K562 (cell line): ENCODE data around the gene CDK9. TPM values are rescaled to one million over a fixed set of nuclear protein-coding genes. Genes with fewer than 3 reads are reported as not detected.

ENCODE experiments used
- ATAC-seq: fragments of 200-7000 bp; cut with Tn5 transposase; 3 replicates; pipeline ENCODE4 v1.9.1; 2020; ENCODE audit warnings: moderate library complexity
- BruUV-seq: library from RNA; stranded (reverse); fragments of 400-500 nt; replicated peaks from 2 replicates; lab custom pipeline; 2021; lab: Mats Ljungman, UMichigan
- CTCF ChIA-PET: fragments of 300-600 bp; formaldehyde crosslinking; extraction: SDS; loops from one replicate; lab custom pipeline; 2021; ENCODE audit warnings: low intra/inter-chr PET ratio; lab: Yijun Ruan, JAX
- POLR2A ChIA-PET: fragments of 300-600, 350-650 bp; sonication (Branson Sonifier 250); formaldehyde crosslinking; extraction: SDS; loops from one replicate; lab custom pipeline; 2021; ENCODE audit warnings: antibody characterized with exemption, inconsistent platforms; lab: Yijun Ruan, JAX
- DNase-seq, 4 experiments: peaks; one replicate each; pipeline versions ENCODE4 v3.0.0 to v3.0.0-alpha.2; 2011 to 2018; ENCODE audit warnings: low spot score in 3 of 4, mixed read lengths in 3 of 4; ENCODE audit errors: extremely low read depth in 1 of 4
- FAIRE-seq: peaks from 2 replicates; lab custom pipeline; 2011; peaks lifted over from hg19 to GRCh38; lab: Jason Lieb, UNC
- H2AFZ ChIP-seq: 2 replicates; pipeline ENCODE4 v1.6.0; 2011; ENCODE audit warnings: low read depth, low read length, control low read depth, inconsistent platforms
- H3K27ac ChIP-seq: fragments of 200-600 bp; 3 replicates; pipeline ENCODE4 v1.8.0; 2011; ENCODE audit warnings: low read depth, mild to moderate bottlenecking, control low read depth, inconsistent platforms, low read length, moderate library complexity, mixed read lengths; ENCODE audit errors: extremely low read depth
- H3K27me3 ChIP-seq, 2 experiments: fragments of 300-600 bp in 1 of 2; 2 replicates in 1 of 2; 3 replicates in 1 of 2; pipeline versions ENCODE4 v1.6.0 to v1.8.0; 2011; ENCODE audit warnings: inconsistent platforms in 2 of 2, low read length in 2 of 2, mild to moderate bottlenecking in 1 of 2, mixed read lengths in 1 of 2, moderate library complexity in 1 of 2; ENCODE audit not compliant: control insufficient read depth in 2 of 2, insufficient read depth in 2 of 2
- H3K36me3 ChIP-seq: fragments of 300-600 bp; 3 replicates; pipeline ENCODE4 v1.8.0; 2011; ENCODE audit warnings: mild to moderate bottlenecking, low read length, inconsistent platforms; ENCODE audit not compliant: control insufficient read depth, insufficient read depth
- H3K4me1 ChIP-seq, 2 experiments: fragments of 200-600 bp in 1 of 2; replicated peaks in 1 of 2; 2 replicates in 1 of 2; 3 replicates in 1 of 2; pipeline versions ENCODE4 v1.5.1 to v1.8.0; 2011; ENCODE audit warnings: inconsistent platforms in 2 of 2, low read length in 2 of 2, mild to moderate bottlenecking in 1 of 2, mixed read lengths in 1 of 2, moderate library complexity in 1 of 2; ENCODE audit not compliant: control insufficient read depth in 2 of 2, insufficient read depth in 2 of 2
- H3K4me2 ChIP-seq: 2 replicates; pipeline ENCODE4 v1.6.1; 2011; ENCODE audit warnings: low read length, control low read depth, inconsistent platforms, mixed read lengths; ENCODE audit not compliant: insufficient read depth
- H3K4me3 ChIP-seq: fragments of 200-600 bp; sonication (generic), shearing (Covaris generic); 2 replicates; pipeline ENCODE4 v1.5.1; 2016; ENCODE audit warnings: control low read depth, inconsistent platforms
- H3K79me2 ChIP-seq: fragments of 200-600 bp; 3 replicates; pipeline ENCODE4 v1.8.0; 2011; ENCODE audit warnings: low read length, inconsistent platforms; ENCODE audit not compliant: control insufficient read depth, insufficient read depth
- H3K9ac ChIP-seq, 2 experiments: 2 replicates each; pipeline versions ENCODE4 v1.6.0 to v1.6.1; 2011; ENCODE audit warnings: low read depth in 2 of 2, low read length in 2 of 2, control low read depth in 1 of 2, inconsistent platforms in 1 of 2, mild to moderate bottlenecking in 1 of 2, mixed read lengths in 1 of 2; ENCODE audit not compliant: insufficient read depth in 1 of 2
- H3K9me1 ChIP-seq: one replicate; pipeline ENCODE4 v1.6.0; 2011; ENCODE audit warnings: inconsistent platforms, mild to moderate bottlenecking, low read length, moderate library complexity; ENCODE audit not compliant: control insufficient read depth, insufficient read depth
- H3K9me3 ChIP-seq: replicated peaks from 2 replicates; pipeline ENCODE4 v1.5.1; 2011; ENCODE audit warnings: low read depth, low read length, inconsistent platforms; ENCODE audit not compliant: control insufficient read depth, insufficient read depth
- H4K20me1 ChIP-seq: replicated peaks from 2 replicates; pipeline ENCODE4 v1.6.1; 2011; ENCODE audit warnings: low read length, inconsistent platforms, mixed read lengths; ENCODE audit not compliant: control insufficient read depth, insufficient read depth
- RREB1 ChIP-seq: fragments of 250-450 bp; sonication (Bioruptor Pico); IDR thresholded peaks from 2 replicates; pipeline ENCODE4 v1.4.0; 2020
- ZFP30 ChIP-seq: fragments of 250-450 bp; sonication (Bioruptor Pico); IDR thresholded peaks from 2 replicates; pipeline ENCODE4 v1.8.0; 2022; ENCODE audit warnings: moderate library complexity, mild to moderate bottlenecking, inconsistent platforms, borderline replicate concordance
- ZNF174 ChIP-seq: fragments of 250-450 bp; sonication (Bioruptor Pico); IDR thresholded peaks from 2 replicates; pipeline ENCODE4 v1.4.0; 2020; ENCODE audit warnings: mild to moderate bottlenecking
- ZNF277 ChIP-seq: fragments of 250-450 bp; sonication (Bioruptor Pico); IDR thresholded peaks from 2 replicates; pipeline ENCODE4 v1.8.0; 2022; ENCODE audit warnings: inconsistent platforms, mild to moderate bottlenecking, moderate library complexity, borderline replicate concordance
- WGBS: fragments of 100-300 bp; shearing (Covaris generic); methylation state at CpG from one replicate; pipeline ENCODE4 v1.1.6; 2016; ENCODE audit warnings: low coverage, mixed read lengths; ENCODE audit not compliant: insufficient coverage; ENCODE audit errors: missing lambda C conversion rate; 5-methylcytosine and 5-hydroxymethylcytosine counted together
- in situ Hi-C: fragments of 300-500 bp; cut with MboI; formaldehyde crosslinking; loops from 4 replicates; pipeline ENCODE4 v1.15.0; 2018; ENCODE audit warnings: inconsistent platforms, mixed read lengths
- intact Hi-C: fragments of 100-400 bp; cut with micrococcal nuclease; formaldehyde crosslinking; loops from 2 replicates; pipeline ENCODE4 v1.14.2; 2022
- polyA plus RNA-seq, 8 experiments: library from polyadenylated mRNA; depleted of rRNA in 4 of 8; stranded (reverse) in 5 of 8; unstranded in 3 of 8; fragments of >200 nt; fragmentation: Nextera tagmentation in 2 of 8; fragmentation: Illumina TruSeq in 1 of 8; extraction: Ambion mirVana in 2 of 8; extraction: Trizol in 1 of 8; gene quantifications; 2 replicates each; pipeline versions ENCODE4 v1.2.1 to v1.2.3, GENCODE V29; 2011 to 2014; ENCODE audit warnings: inconsistent platforms in 1 of 8, missing spikeins in 1 of 8
- total RNA-seq, 7 experiments: library from RNA; depleted of rRNA in 6 of 7; stranded (reverse); fragments of >200 nt in 6 of 7; fragmentation: Illumina TruSeq in 2 of 7; extraction: Trizol in 2 of 7; gene quantifications; 2 replicates each; pipeline versions ENCODE4 v1.2.1 to v1.2.3, GENCODE V29; 2011 to 2021; ENCODE audit warnings: low replicate concordance in 1 of 7
- TF ChIP-seq, protein P1 (sequence below): fragments of 250-450 bp; sonication (Bioruptor Pico); IDR thresholded peaks from 2 replicates; pipeline ENCODE4 v1.5.0; 2021; ENCODE audit warnings: mild to moderate bottlenecking, moderate library complexity
- TF ChIP-seq, protein P2 (sequence below): sonication (generic); formaldehyde crosslinking; IDR thresholded peaks from 2 replicates; pipeline ENCODE4 v1.4.0; 2020; ENCODE audit warnings: mild to moderate bottlenecking, missing genetic modification reagents

Gene CDK9
- total and polyA plus RNA-seq, 9 of the 15 experiments (the other 6 are each of a cell fraction or from before 2014, with no cell fraction given) = 4.2 to 78.6 (median 33.0) TPM

DNA sequence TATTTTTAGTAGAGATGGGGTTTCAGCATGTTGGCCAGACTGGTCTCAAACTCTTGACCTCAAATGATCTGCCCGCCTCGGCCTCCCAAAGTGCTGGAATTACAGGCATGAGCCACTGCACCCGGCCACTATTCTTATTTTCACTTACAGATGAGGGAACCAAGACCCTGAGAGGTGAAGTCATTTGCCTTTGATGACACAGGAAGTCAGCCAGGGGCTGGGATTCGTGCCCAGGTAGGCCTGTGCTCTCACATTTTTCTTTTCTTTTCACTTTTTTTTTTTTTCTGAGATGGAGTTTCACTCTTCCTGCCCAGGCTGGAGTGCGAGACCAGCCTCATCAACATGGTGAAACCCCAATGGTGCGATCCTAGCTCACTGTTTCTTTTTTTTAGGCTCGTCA, 46.4 kb downstream of the CDK9 start (continued):
- TF ChIP-seq, protein P1, sequence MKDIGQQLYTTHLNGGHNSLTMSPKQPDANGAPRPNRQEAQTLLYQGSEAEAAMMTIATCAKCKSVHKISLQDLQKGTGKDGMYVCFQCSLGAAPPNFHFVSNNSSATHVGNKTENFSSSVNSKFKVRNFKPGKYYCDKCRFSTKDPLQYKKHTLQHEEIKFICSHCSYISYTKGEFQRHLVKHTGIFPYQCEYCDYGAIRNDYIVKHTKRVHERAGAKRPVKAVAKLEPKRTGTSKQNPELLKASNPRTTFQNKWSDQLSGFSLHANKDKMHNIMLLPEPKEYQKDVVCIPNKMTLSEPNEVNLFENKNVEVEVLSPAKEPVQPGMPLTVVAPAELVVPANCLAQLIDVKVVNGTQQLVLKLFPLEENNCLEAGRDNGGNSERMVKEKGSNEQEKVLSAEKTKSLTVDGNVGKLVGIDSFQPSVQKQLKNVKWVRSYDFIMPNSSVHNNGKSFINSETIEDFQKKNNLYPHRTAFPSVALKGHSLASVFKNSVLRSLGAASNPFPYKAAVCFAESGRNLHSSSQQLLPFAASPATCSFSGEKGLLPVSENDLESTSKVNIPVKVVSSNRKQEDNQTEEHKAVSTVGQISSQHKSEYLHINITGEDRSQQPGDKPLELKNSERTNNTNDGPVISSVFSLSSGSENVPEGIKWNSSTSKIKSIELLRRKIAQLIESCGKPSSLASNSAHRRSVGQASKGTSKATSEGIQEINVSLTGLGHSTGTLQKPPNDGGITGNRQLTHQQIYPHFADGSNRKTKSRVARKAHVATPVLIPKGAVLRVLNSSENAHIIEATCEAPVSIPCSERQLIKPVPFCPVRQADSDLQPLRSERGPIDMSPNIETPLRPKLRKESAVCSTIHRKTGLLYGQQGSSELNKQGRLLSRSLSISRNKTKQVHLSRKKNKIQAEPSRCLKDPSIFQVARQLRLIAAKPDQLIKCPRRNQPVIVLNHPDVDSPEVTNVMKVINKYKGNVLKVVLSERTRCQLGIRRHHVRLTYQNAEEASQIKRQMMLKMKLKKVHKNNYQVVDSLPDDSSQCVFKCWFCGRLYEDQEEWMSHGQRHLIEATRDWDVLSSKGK (CRISPR knock-in tag) = no peak
- no peak for TF ChIP-seq ZNF174
- TF ChIP-seq, all 486 proteins: peak for 0

GRCh38 chr9:127833555-127833954, 47.7 kb downstream of the CDK9 start:
- Histone ChIP-seq H3K9ac (no peak overlapping the region), H2AFZ (no peak overlapping the region), H3K4me1 (peaks cover 8 to 22% of the 10 kb centered on the region in 2 experiments), H3K4me3 (no peak overlapping the region), H3K4me2 (no peak overlapping the region), H3K36me3 (no peaks in the 10 kb centered on the region), H3K27me3 (no peaks in the 10 kb centered on the region), H3K79me2 (no peaks in the 10 kb centered on the region), H3K9me3 (no peaks in the 10 kb centered on the region), H3K27ac (no peak overlapping the region), H4K20me1 (no peaks in the 10 kb centered on the region), H3K9me1 (no peaks in the 10 kb centered on the region)
- in situ Hi-C loops = no loop called here
- BruUV-seq = no TSS peak
- 18% methylated on average over 1 of the region's 1 CpG for WGBS
- ATAC-seq (no peak), DNase-seq (no peak), FAIRE-seq (no peak)
- ChIA-PET CTCF (no interaction called here), POLR2A (no interaction called here)
- intact Hi-C loops = no loop called here
- TF ChIP-seq, protein P2, sequence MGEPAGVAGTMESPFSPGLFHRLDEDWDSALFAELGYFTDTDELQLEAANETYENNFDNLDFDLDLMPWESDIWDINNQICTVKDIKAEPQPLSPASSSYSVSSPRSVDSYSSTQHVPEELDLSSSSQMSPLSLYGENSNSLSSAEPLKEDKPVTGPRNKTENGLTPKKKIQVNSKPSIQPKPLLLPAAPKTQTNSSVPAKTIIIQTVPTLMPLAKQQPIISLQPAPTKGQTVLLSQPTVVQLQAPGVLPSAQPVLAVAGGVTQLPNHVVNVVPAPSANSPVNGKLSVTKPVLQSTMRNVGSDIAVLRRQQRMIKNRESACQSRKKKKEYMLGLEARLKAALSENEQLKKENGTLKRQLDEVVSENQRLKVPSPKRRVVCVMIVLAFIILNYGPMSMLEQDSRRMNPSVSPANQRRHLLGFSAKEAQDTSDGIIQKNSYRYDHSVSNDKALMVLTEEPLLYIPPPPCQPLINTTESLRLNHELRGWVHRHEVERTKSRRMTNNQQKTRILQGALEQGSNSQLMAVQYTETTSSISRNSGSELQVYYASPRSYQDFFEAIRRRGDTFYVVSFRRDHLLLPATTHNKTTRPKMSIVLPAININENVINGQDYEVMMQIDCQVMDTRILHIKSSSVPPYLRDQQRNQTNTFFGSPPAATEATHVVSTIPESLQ (CRISPR knock-in tag) = no peak
- TF ChIP-seq ZNF277 (CRISPR knock-in tag) (no peak), ZFP30 (no peak), RREB1 (CRISPR knock-in tag) (no peak)
